ENCODE measurements around the gene PARD3.
"Not testable (repeated sequence)": the region's sequence is repeated elsewhere in the genome, so short reads cannot be mapped to it uniquely, and the experiment has no call there.

Gene PARD3

GRCh38 chr10:34702093-34702937 lies 112.8 kb downstream of the PARD3 start:
- Histone ChIP-seq H3K27me3 (ENCODE audit: insufficient read depth, low read length, poor library complexity, severe bottlenecking) (no peaks in the 10 kb centered on the region), H3K9ac (ENCODE audit: low read depth, low read length, poor library complexity, severe bottlenecking) (no peak overlapping the region), H3K9me3 (ENCODE audit: insufficient read depth, low read depth, low read length) (no peaks in the 10 kb centered on the region), H3K4me2 (ENCODE audit: low read depth, low read length, poor library complexity, severe bottlenecking) (no peak overlapping the region), H3K4me1 (ENCODE audit: insufficient read depth, low read length, poor library complexity, severe bottlenecking) (peaks cover 40% of the 10 kb centered on the region), H3K79me2 (ENCODE audit: insufficient read depth, low read length) (peaks cover 87% of the 10 kb centered on the region), H3F3A (ENCODE audit: low read depth) (no peaks in the 10 kb centered on the region), H3K4me3 (ENCODE audit: low read length, poor library complexity, severe bottlenecking) (no peak overlapping the region), H4K20me1 (ENCODE audit: insufficient read depth, low read length, poor library complexity, severe bottlenecking) (peaks cover 50% of the 10 kb centered on the region), H3K9me2 (replicated peaks; ENCODE audit: low read depth, low read length) (no peaks in the 10 kb centered on the region), H2AFZ (ENCODE audit: low read length) (no peak overlapping the region), H3K36me3 (ENCODE audit: insufficient read depth, low read length) (no peaks in the 10 kb centered on the region)
- TF ChIP-seq CTCF (conservative IDR thresholded peaks at IDR 0.05; ENCODE audit: low read length) (no peak), EZH2phosphoT487 (IDR thresholded peaks at IDR 0.05; ENCODE audit: borderline replicate concordance) (no peak)

DNA sequence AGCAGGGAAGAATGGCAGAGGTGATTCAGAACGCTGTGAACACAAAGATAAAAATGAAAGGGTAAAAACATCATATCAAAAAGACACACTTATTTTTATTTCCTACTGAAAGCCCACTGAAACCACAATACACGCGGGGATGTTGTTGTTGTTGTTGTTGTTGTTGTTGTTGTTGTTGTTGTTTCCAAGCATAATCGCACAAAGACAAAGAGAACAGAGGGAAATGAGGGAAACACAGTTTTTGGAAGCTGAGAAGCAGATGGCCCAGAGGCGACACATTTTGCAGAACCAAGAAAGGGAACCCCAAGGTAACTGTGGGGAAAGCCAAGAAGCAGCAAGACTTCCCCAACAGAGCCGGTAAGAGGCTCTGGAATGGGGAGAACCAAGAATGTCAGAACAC lies 113.9 kb downstream of the PARD3 start:
- Histone ChIP-seq H3K27me3 (ENCODE audit: insufficient read depth, low read length, poor library complexity, severe bottlenecking) (no peaks in the 10 kb centered on the region), H3K9me3 (ENCODE audit: insufficient read depth, low read depth, low read length) (no peaks in the 10 kb centered on the region), H4K20me1 (ENCODE audit: insufficient read depth, low read length, poor library complexity, severe bottlenecking) (peaks cover 48% of the 10 kb centered on the region), H3K4me3 (ENCODE audit: low read length, poor library complexity, severe bottlenecking) (no peak overlapping the region), H3K9me2 (replicated peaks; ENCODE audit: low read depth, low read length) (no peaks in the 10 kb centered on the region), H3K9ac (ENCODE audit: low read depth, low read length, poor library complexity, severe bottlenecking) (no peak overlapping the region), H3K36me3 (ENCODE audit: insufficient read depth, low read length) (no peaks in the 10 kb centered on the region), H2AFZ (ENCODE audit: low read length) (no peak overlapping the region), H3K79me2 (ENCODE audit: insufficient read depth, low read length) (peaks cover 86% of the 10 kb centered on the region), H3K4me1 (ENCODE audit: insufficient read depth, low read length, poor library complexity, severe bottlenecking) (peaks cover 50% of the 10 kb centered on the region), H3F3A (ENCODE audit: low read depth) (no peaks in the 10 kb centered on the region), H3K4me2 (ENCODE audit: low read depth, low read length, poor library complexity, severe bottlenecking) (no peak overlapping the region)
- TF ChIP-seq EZH2phosphoT487 (IDR thresholded peaks at IDR 0.05; ENCODE audit: borderline replicate concordance) (no peak), CTCF (conservative IDR thresholded peaks at IDR 0.05; ENCODE audit: low read length) (no peak)

- peaks cover 47% of the 10 kb centered on the region for H4K20me1 ChIP-seq (ENCODE audit: insufficient read depth, low read length, poor library complexity, severe bottlenecking)
- peaks cover 86% of the 10 kb centered on the region for H3K79me2 ChIP-seq (ENCODE audit: insufficient read depth, low read length)
Measured at GRCh38 chr10:34700752-34701151, 114.3 kb downstream of the PARD3 start.

More at GRCh38 chr10:34700752-34701151, 114.3 kb downstream of the PARD3 start:
- not testable (repeated sequence) for H3K36me3 ChIP-seq (ENCODE audit: insufficient read depth, low read length); H3K4me3 ChIP-seq (ENCODE audit: low read length, poor library complexity, severe bottlenecking); H3F3A ChIP-seq (ENCODE audit: low read depth); H2AFZ ChIP-seq (ENCODE audit: low read length); H3K27me3 ChIP-seq (ENCODE audit: insufficient read depth, low read length, poor library complexity, severe bottlenecking); H3K9me2 ChIP-seq (replicated peaks; ENCODE audit: low read depth, low read length); H3K4me2 ChIP-seq (ENCODE audit: low read depth, low read length, poor library complexity, severe bottlenecking); H3K9ac ChIP-seq (ENCODE audit: low read depth, low read length, poor library complexity, severe bottlenecking); H3K9me3 ChIP-seq (ENCODE audit: insufficient read depth, low read depth, low read length)
- H3K4me1 ChIP-seq (ENCODE audit: insufficient read depth, low read length, poor library complexity, severe bottlenecking): peaks cover 47% of the 10 kb centered on the region

Data from Loucy (cell line).